MV-4-11 (cell line): ENCODE data around the gene OTOG.

ENCODE experiments used
- DNase-seq: peaks from one replicate; lab custom pipeline; 2025; lab: John Stamatoyannopoulos, UW

OTOG gene

DNA sequence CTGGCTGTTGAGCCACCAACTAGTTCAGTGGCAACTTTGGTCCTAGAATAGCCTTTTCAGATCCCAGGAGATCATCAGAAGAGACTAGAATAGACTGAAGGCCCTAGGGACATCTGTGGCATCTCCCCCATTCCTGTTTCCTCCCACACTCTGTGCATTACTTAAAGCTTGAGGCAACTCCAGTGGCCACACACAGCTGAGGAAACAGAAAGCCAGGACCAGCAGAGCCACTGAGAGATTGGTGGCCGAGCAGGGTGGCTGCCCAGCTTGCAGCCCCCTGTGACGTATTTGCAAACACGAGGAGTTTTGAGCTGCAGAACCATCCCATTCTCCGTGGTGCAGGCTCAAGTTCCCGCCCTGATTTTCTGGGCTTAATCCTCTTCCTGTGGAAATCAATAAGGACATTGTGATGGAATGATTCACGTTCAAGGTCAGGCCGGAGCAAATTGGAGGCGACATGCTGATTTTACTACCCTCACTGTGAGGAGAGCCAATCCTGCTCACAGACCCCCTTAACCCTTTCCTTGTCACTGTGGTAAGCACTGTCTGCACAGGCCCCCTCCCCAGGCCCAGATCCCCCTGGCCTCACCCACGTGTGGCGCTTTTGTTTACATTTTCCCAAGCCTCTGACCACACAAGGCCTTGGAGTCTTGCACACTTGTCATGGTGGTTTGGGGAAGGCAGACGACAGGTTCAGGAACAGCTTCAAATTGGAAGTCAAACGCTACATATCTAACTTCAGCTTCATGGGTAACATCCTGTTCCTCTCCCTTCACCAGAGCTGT lies 103.3 kb downstream of the OTOG start:
- DNase-seq = no peak

DNA sequence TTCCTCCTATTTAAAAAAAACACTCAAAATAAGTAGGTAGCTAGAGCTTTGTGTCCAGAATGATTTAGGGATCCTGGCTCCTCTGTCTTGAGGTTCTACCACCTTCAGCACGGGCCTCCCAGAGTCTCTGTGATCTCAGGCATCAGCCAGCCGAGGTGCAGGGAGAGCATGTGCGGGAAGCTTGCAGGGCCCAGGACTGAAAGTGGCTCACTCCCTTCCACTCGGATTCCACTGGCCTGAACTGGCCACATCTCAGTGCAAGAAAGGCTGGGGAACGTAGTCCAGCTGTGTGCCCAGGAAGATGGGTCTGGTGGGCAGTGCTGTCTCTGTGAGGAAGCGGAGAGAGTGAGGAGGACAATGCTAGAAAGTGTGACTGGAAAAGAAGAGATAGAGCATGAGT lies 104.0 kb downstream of the OTOG start:
- DNase-seq = no peak

GRCh38 chr11:17651681-17652080 lies 104.6 kb downstream of the OTOG start:
- no peak for DNase-seq

- DNase-seq = no peak
These were observed 105.5 kb downstream of the OTOG start for GRCh38 chr11:17652556-17652955.

GRCh38 chr11:17653611-17654010 lies 106.6 kb downstream of the OTOG start:
- DNase-seq = no peak

DNA sequence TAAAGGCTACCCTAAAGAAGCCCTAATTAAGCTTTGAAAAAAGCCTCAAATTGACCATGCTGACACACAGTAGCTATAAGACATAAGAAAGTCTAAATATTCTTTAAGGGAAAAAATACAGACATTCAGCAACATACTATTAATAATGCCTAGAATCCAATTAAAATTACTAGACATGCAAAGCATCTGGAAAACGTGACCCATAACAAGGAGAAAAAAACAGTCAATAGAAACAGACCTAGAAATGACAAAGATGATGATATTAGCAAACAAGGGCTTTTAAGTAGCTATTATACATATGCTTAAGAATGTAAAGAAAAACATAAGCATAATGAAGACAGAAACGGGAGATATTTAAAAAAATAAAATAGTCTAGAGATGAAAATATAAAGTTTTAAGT lies 108.6 kb downstream of the OTOG start:
- DNase-seq = no peak

DNA sequence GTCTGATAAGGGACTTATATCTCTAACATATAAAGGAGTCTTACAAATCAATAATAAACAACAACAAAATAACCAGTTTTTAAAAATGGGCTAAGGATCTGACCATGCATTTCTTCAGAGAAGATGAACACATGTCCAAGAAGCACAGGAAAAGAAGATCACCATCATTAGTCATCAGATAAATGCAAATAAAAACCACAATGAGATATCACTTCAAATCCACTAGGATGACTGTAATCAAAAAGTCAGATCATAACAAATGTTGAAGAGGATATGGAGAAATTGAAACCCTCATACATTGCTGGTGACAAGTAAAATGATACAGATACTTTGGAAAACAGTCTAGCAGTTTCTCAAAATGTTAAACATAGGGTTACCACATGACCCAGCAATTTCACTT lies 111.2 kb downstream of the OTOG start:
- no peak for DNase-seq

DNA sequence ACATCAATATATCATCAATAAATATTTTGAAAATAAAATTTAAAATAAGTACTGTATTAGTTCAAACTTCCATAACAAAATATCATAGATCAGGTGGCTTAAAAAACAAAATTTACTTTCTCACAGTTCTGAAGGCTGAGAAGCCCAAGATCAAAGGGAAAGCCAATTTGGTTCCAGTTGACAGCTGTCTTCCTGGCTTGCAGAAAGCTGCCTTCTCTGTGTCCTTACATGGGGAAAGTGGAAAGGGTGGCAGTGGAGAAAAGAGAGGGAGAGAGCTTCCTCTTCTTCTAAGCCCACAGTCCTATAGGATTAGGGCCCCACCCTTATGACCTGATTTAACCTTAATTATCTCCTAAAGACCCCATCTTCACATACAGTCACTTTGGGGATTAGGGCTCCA lies 121.1 kb downstream of the OTOG start:
- no peak for DNase-seq

DNA sequence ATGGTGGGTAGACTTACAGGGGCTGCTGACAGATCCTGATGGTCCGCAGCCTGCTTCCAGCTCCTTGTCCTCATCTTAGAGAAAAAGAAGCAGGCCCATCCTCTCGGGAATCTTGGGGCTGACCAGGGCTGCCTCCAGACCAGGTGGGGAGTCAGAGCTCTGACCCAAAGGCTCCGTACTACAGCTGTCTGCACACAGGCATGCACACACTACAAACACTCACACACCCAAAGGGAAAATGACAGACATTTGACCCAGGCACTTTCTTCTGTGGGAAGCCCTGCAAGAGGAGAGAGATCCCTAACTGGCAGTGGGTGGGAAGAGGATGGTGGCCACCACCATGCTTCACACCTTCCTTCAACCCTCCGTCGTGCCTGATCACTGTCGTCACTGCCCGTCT lies 125.4 kb downstream of the OTOG start:
- no peak for DNase-seq

DNA sequence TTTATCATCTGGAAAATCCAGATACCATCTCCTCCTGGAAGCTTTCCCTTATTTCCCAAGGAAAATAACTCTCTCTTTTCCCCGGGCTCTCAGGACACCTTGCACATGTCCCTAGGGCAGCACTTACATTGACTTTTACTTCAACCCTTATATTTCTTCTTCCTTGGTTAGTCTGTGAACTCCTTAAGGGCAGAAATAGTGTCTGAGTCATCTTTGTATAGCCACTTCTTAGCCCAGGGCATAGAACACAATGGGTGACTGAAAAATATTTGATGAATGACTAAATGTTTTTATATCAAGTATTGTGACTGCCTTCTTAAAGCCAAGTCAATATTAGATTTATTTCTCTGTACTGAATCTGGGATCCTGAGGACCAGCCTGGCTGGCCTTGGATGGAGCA lies 126.9 kb downstream of the OTOG start:
- DNase-seq = no peak

DNA sequence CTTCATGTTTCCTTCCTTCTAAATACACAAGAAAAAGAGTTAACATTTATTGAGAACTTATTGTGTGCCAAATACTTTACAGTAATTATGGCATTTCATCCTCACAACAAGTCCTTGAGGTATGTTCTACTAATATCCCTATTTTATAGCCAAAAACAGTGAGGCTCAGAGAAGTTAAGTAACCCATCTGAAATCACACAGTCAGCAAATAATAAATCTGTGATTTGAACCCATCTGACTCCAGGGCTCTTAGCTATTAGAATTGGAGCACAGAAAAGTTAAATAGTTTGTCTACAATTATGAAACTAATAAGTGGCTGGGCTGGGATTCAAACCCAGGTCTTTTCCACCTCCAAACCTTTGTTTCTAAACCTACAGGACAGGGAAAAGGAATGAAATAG lies 135.8 kb downstream of the OTOG start:
- DNase-seq = no peak

DNA sequence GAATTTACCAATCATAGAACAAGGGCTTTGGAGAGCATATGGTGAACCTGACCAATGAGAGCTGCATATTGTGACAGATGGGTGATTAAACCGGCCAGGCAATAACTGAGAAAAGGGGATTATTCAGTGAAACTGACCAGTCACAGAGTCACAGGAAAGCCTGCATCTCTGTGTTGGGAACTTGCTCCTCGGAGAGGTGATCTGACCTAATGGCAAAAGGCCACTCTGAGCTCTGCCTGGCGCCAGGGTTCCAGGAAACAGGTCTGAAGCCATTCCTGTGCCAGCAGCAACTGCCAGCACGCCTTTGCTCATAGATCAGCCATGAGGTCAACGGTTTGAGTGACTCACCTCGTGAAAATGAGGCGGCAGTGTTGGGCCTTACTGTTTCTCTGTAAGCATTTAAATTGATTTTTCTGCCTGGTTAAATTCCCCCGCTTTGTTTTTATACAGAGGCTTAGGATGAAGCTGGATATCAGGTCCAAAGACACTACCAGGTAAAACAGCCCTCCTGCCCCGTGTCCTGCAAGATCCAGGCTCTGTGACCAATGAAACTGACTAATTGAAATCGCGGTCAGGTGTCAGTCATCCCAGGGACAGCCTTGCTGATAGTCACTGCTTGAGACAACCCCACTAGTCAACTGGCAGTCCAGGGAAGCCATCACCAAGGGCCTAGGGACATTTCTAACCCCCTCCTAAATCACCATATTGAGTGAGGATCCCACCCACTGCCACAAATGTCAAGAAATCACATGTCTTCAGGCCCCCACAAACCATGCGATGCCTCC lies 136.5 kb downstream of the OTOG start:
- DNase-seq = no peak

DNA sequence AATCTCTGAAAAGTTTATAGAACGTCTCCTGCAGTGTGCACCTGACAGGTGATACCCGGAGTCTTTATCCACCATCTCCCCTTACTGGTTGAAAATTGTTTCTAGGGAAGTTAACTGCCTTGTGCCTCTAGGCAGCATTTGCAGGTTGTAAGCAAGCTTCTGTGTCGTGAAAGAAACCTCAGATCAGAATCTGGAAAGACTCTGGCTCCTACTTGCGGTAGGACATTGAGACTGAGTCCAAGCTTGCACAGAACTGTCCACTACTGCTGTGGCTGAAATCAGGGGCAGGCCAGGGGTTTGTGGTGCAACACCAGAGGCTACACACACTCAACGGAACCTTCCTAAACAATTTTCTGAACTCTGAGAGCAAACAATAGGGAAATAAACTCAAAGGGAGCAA lies 137.5 kb downstream of the OTOG start:
- no peak for DNase-seq

DNA sequence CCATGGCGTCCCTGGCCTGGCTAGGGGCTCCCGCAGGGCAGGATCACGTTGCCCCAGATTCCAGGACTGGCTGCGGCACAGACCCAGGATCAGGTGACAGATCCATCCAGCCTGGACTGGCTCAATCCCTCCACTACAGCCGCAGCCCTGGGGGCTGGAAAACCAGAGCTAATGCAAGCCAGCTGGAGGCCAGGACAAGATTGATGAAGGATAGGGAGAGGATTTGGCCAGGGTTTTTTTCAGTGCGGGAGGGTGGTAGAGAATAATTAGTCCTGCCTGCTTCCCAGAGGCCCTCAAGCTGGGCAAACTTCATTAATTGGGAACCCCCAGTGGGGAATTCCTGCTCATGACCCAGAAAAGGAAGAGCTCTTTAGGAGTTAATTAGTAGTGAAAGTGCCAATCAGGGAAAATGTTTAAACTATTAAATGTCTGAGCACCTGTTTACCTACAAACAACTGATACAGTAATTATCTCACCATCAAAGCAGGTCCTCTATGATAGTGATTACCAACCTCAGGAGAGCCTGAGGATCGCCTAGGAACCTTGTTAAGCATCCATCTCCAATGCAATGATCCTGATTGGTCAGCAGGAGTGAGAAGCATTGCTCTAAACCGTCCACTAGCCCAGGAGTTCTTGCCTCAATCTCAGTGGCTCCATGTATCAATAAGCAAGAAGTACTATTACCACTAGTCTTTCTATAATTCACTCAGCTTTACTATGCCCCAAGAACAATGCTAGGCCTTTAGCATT lies 139.3 kb downstream of the OTOG start:
- DNase-seq = no peak

GRCh38 chr11:17687946-17688670 lies 141.0 kb downstream of the OTOG start:
- no peak for DNase-seq

- DNase-seq = no peak
These were observed 144.5 kb downstream of the OTOG start for GRCh38 chr11:17691550-17691949.

- no peak for DNase-seq
These were observed 144.9 kb downstream of the OTOG start for GRCh38 chr11:17691976-17692375.

DNA sequence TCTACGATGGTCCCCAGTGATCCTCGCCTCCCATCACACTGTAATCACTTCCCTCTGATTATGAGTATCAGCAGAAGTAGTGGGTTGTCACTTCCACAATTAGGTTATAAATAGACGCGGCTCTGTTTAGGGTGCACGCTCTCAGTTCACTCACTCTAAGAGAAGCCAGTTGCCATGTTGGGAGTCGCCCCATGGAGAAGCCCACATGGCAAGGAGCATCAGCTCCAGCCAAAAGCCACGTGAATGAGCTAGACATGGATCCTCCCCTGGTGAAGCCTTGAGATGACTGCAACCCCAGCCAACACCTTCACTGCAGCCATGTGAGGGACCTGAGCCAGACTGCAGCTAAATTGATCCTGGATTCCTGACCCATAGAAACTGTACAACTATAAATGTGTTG lies 145.9 kb downstream of the OTOG start:
- DNase-seq = peak; percentile 32

DNA sequence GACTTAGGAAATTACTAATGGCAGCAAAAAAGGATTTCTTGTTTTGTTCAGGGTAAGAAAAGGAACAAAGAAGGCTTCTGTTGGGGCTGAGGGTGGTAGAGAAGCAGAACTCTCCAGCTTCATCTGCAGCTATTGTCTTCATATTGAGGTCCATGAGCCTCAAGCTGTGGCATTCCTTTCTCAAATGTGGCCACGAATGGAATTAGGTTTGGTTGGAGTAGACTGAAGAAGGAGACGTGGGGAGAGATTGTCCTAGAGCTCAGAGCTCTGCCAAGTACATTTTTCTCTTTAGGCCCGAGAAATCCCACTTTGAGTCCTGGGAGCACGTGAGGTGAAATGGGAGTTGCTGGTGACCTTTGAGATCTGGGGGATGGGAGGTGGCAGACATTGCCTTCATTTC lies 146.5 kb downstream of the OTOG start:
- no peak for DNase-seq

DNA sequence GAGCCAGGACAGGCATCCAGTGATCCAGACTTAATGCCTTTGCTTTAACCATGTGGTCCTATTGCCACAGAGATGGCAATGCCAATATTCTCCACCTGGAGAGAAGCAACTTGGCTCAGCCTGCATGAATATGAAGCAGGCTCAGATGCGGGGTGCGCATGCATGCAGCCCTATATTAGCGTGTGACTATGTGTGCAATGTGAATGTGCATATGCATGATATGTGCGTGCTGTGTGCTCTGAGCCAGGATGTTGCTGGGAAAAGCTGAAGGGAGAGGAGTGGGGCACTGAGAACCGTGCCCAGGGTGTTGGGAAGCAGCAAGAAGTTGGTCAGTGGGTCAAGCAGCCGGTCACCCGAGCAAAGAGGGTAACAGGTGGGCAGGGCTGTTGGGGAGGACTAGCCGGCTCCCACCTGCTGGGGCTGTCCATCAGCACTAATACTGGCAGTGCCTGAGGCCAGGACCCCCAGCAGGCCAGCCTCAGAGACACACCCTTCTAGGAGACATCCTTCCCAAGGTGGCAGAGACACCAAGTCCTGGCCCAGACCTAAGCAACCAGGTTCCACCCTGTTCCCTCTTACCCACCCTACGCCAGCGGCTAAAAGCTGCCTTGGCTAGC lies 147.5 kb downstream of the OTOG start:
- no peak for DNase-seq
